CD4-positive, alpha-beta memory T cell (primary cell): ENCODE results near the gene KRT4. TPM values are rescaled to one million over a fixed set of nuclear protein-coding genes. Genes with fewer than 3 reads are reported as not detected.

Experiments used
- CTCF ChIA-PET: fragments of 350-600 bp; sonication (Branson Sonifier 250); formaldehyde crosslinking; loops from one replicate; lab custom pipeline; 2021; ENCODE audit warnings: inconsistent platforms; ENCODE audit not compliant: partially characterized antibody; lab: Charles Lee
- POLR2A ChIA-PET: fragments of 350-600 bp; sonication (Branson Sonifier 250); formaldehyde crosslinking; loops from one replicate; lab custom pipeline; 2021; ENCODE audit not compliant: partially characterized antibody; lab: Charles Lee
- DNase-seq, 5 donors: peaks; one replicate each; pipeline versions ENCODE4 v3.0.0 to v3.0.0-alpha.2; 2020 to 2022; ENCODE audit warnings: mixed read lengths in 1 of 5
- H3K27ac ChIP-seq: one replicate; pipeline ENCODE4 v1.7.0; 2013; ENCODE audit warnings: low read depth, low read length
- H3K27me3 ChIP-seq: 2 replicates; pipeline ENCODE4 v1.7.0; 2013; ENCODE audit warnings: mild to moderate bottlenecking, low read length, moderate library complexity; ENCODE audit not compliant: insufficient read depth
- H3K36me3 ChIP-seq: 2 replicates; pipeline ENCODE4 v1.7.0; 2013; ENCODE audit warnings: mild to moderate bottlenecking, low read length, moderate library complexity; ENCODE audit not compliant: insufficient read depth
- H3K4me1 ChIP-seq: 2 replicates; pipeline ENCODE4 v1.7.0; 2013; ENCODE audit warnings: mild to moderate bottlenecking, low read length, moderate library complexity; ENCODE audit not compliant: insufficient read depth
- H3K4me3 ChIP-seq, 2 donors: one replicate each; pipeline ENCODE4 v1.7.0; 2013; ENCODE audit warnings: low read length in 2 of 2, mild to moderate bottlenecking in 1 of 2
- H3K9me3 ChIP-seq, 2 donors: one replicate each; pipeline ENCODE4 v1.7.0; 2013; ENCODE audit warnings: low read length in 2 of 2, control low read depth in 1 of 2; ENCODE audit not compliant: control insufficient read depth in 1 of 2
- H3K27ac Mint-ChIP-seq, 7 donors: one replicate each; pipeline ENCODE4 v1.8.0; 2020 to 2021; ENCODE audit warnings: mixed read lengths in 7 of 7, mild to moderate bottlenecking in 6 of 7, inconsistent platforms in 3 of 7, moderate library complexity in 3 of 7
- H3K27me3 Mint-ChIP-seq, 2 donors: one replicate each; pipeline ENCODE4 v1.8.0; 2020 to 2021; ENCODE audit warnings: mixed read lengths in 2 of 2
- H3K36me3 Mint-ChIP-seq, 2 donors: one replicate each; pipeline ENCODE4 v1.8.0; 2020 to 2021; ENCODE audit warnings: mixed read lengths in 2 of 2, inconsistent platforms in 1 of 2, mild to moderate bottlenecking in 1 of 2
- H3K4me1 Mint-ChIP-seq, 4 donors: one replicate each; pipeline ENCODE4 v1.8.0; 2020 to 2021; ENCODE audit warnings: mixed read lengths in 4 of 4, mild to moderate bottlenecking in 1 of 4
- H3K4me3 Mint-ChIP-seq, 8 donors: one replicate each; pipeline ENCODE4 v1.8.0; 2020 to 2021; ENCODE audit warnings: mixed read lengths in 8 of 8, mild to moderate bottlenecking in 7 of 8, moderate library complexity in 6 of 8, inconsistent platforms in 3 of 8
- H3K9me3 Mint-ChIP-seq, 8 donors: one replicate each; pipeline ENCODE4 v1.8.0; 2020 to 2021; ENCODE audit warnings: mixed read lengths in 8 of 8, mild to moderate bottlenecking in 5 of 8, inconsistent platforms in 3 of 8, moderate library complexity in 1 of 8
- intact Hi-C: fragments of 100-400 bp; cut with micrococcal nuclease; formaldehyde crosslinking; loops from one replicate; pipeline ENCODE4 v1.15.1; 2023
- polyA plus RNA-seq, 2 donors: library from polyadenylated mRNA; unstranded; fragments of 300-500 nt; fragmentation: Illumina TruSeq; gene quantifications; one replicate each; pipeline ENCODE4 v1.2.3, GENCODE V29; 2021
- total RNA-seq, 2 experiments: library from RNA; stranded (reverse); gene quantifications; one replicate each; pipeline ENCODE4 v1.2.3, GENCODE V29; 2021

The KRT4 gene
- total and polyA plus RNA-seq, 4 experiments from 2014 or later, result not detected

GRCh38 chr12:52815161-52815560 is 1.2 kb upstream of the KRT4 start:
- POLR2A ChIA-PET, result no interaction called here

GRCh38 chr12:52814710-52815155 is 817 bp upstream of the KRT4 start:
- Histone ChIP-seq H3K9me3 (no peaks in the 10 kb centered on the region), H3K36me3 (no peaks in the 10 kb centered on the region), H3K4me1 (no peaks in the 10 kb centered on the region), H3K27me3 (no peaks in the 10 kb centered on the region), H3K27ac (no peak overlapping the region), H3K4me3 (no peak overlapping the region)
- no peaks in the 10 kb centered on the region for H3K9me3 Mint-ChIP-seq
- no peak for DNase-seq
- H3K4me1 Mint-ChIP-seq, result peaks cover 0 to 9% (median 4%) of the 10 kb centered on the region in 4 donors
- ChIA-PET POLR2A (no interaction called here), CTCF (no interaction called here)
- no peaks in the 10 kb centered on the region for H3K36me3 Mint-ChIP-seq
- H3K27me3 Mint-ChIP-seq, result peaks cover 1 to 8% of the 10 kb centered on the region in 2 donors
- no peak overlapping the region for H3K27ac Mint-ChIP-seq
- intact Hi-C loops, result no loop called here
- H3K4me3 Mint-ChIP-seq, result no peak overlapping the region

More at GRCh38 chr12:52815161-52815560, 1.2 kb upstream of the KRT4 start:
- Histone ChIP-seq H3K27me3 (no peaks in the 10 kb centered on the region), H3K36me3 (no peaks in the 10 kb centered on the region), H3K4me1 (no peaks in the 10 kb centered on the region), H3K9me3 (no peaks in the 10 kb centered on the region), H3K27ac (no peak overlapping the region), H3K4me3 (no peak overlapping the region)
- CTCF ChIA-PET, result no interaction called here
- Mint-ChIP-seq H3K9me3 (no peaks in the 10 kb centered on the region), H3K27ac (no peak overlapping the region), H3K4me3 (no peak overlapping the region), H3K27me3 (peaks cover 1 to 8% of the 10 kb centered on the region in 2 donors), H3K36me3 (no peaks in the 10 kb centered on the region), H3K4me1 (peaks cover 0 to 9% (median 4%) of the 10 kb centered on the region in 4 donors)
- no peak for DNase-seq
- intact Hi-C loops, result no loop called here

GRCh38 chr12:52813203-52813819 is 605 bp downstream of the KRT4 start:
- CTCF ChIA-PET, result no interaction called here

GRCh38 chr12:52812749-52813148 is 1.2 kb downstream of the KRT4 start:
- Histone ChIP-seq H3K27ac (no peak overlapping the region), H3K4me3 (no peak overlapping the region), H3K9me3 (no peaks in the 10 kb centered on the region), H3K27me3 (no peaks in the 10 kb centered on the region), H3K4me1 (no peaks in the 10 kb centered on the region), H3K36me3 (no peaks in the 10 kb centered on the region)
- H3K27me3 Mint-ChIP-seq, result peaks cover 0 to 10% of the 10 kb centered on the region in 2 donors
- CTCF ChIA-PET, result no interaction called here
- H3K9me3 Mint-ChIP-seq, result no peaks in the 10 kb centered on the region
- H3K4me1 Mint-ChIP-seq, result peaks cover 0 to 4% (median 2%) of the 10 kb centered on the region in 4 donors
- H3K36me3 Mint-ChIP-seq, result no peaks in the 10 kb centered on the region
- no peak overlapping the region for H3K27ac Mint-ChIP-seq
- POLR2A ChIA-PET, result no interaction called here
- intact Hi-C loops, result no loop called here
- DNase-seq, result no peak
- no peak overlapping the region for H3K4me3 Mint-ChIP-seq

More at GRCh38 chr12:52813203-52813819, 605 bp downstream of the KRT4 start:
- Mint-ChIP-seq H3K9me3 (no peaks in the 10 kb centered on the region), H3K4me3 (no peak overlapping the region), H3K27ac (no peak overlapping the region), H3K36me3 (no peaks in the 10 kb centered on the region), H3K4me1 (peaks cover 0 to 9% (median 4%) of the 10 kb centered on the region in 4 donors), H3K27me3 (peaks cover 1 to 12% of the 10 kb centered on the region in 2 donors)
- POLR2A ChIA-PET, result no interaction called here
- no peak overlapping the region for H3K4me3 ChIP-seq
- no peaks in the 10 kb centered on the region for H3K36me3 ChIP-seq
- DNase-seq, result no peak
- no peaks in the 10 kb centered on the region for H3K9me3 ChIP-seq
- H3K4me1 ChIP-seq, result no peaks in the 10 kb centered on the region
- intact Hi-C loops, result no loop called here
- no peak overlapping the region for H3K27ac ChIP-seq
- H3K27me3 ChIP-seq, result no peaks in the 10 kb centered on the region

- H3K4me3 ChIP-seq, result no peak overlapping the region
- Mint-ChIP-seq H3K36me3 (no peaks in the 10 kb centered on the region), H3K27me3 (peaks cover 0 to 8% of the 10 kb centered on the region in 2 donors), H3K4me1 (no peaks in the 10 kb centered on the region), H3K27ac (no peak overlapping the region), H3K9me3 (no peaks in the 10 kb centered on the region), H3K4me3 (no peak overlapping the region)
- H3K27me3 ChIP-seq, result no peaks in the 10 kb centered on the region
- H3K4me1 ChIP-seq, result no peaks in the 10 kb centered on the region
- ChIA-PET POLR2A (no interaction called here), CTCF (no interaction called here)
- no peak overlapping the region for H3K27ac ChIP-seq
- no peaks in the 10 kb centered on the region for H3K9me3 ChIP-seq
- no peak for DNase-seq
- intact Hi-C loops, result no loop called here
- no peaks in the 10 kb centered on the region for H3K36me3 ChIP-seq
These were observed 1.9 kb downstream of the KRT4 start for GRCh38 chr12:52812073-52812400.

GRCh38 chr12:52811191-52812072 is 2.5 kb downstream of the KRT4 start:
- Histone ChIP-seq H3K27me3 (no peaks in the 10 kb centered on the region), H3K27ac (no peak overlapping the region), H3K4me3 (no peak overlapping the region), H3K9me3 (no peaks in the 10 kb centered on the region), H3K4me1 (no peaks in the 10 kb centered on the region), H3K36me3 (no peaks in the 10 kb centered on the region)
- POLR2A ChIA-PET, result no interaction called here
- CTCF ChIA-PET, result no interaction called here
- Mint-ChIP-seq H3K27ac (no peak overlapping the region), H3K4me1 (no peaks in the 10 kb centered on the region), H3K27me3 (peaks cover 0 to 8% of the 10 kb centered on the region in 2 donors), H3K36me3 (no peaks in the 10 kb centered on the region), H3K9me3 (no peaks in the 10 kb centered on the region), H3K4me3 (no peak overlapping the region)
- intact Hi-C loops, result no loop called here
- DNase-seq, result no peak

GRCh38 chr12:52810554-52810953 is 3.4 kb downstream of the KRT4 start:
- H3K27ac ChIP-seq, result no peak overlapping the region
- H3K4me3 ChIP-seq, result no peak overlapping the region
- intact Hi-C loops, result no loop called here
- no peaks in the 10 kb centered on the region for H3K36me3 Mint-ChIP-seq
- ChIA-PET CTCF (no interaction called here), POLR2A (no interaction called here)
- no peak for DNase-seq
- H3K27me3 Mint-ChIP-seq, result peaks cover 0 to 8% of the 10 kb centered on the region in 2 donors
- no peaks in the 10 kb centered on the region for H3K4me1 ChIP-seq
- no peaks in the 10 kb centered on the region for H3K36me3 ChIP-seq
- H3K4me3 Mint-ChIP-seq, result no peak overlapping the region
- H3K27ac Mint-ChIP-seq, result no peak overlapping the region
- H3K9me3 Mint-ChIP-seq, result no peaks in the 10 kb centered on the region
- no peaks in the 10 kb centered on the region for H3K9me3 ChIP-seq
- no peaks in the 10 kb centered on the region for H3K27me3 ChIP-seq
- H3K4me1 Mint-ChIP-seq, result no peaks in the 10 kb centered on the region
